Colonic mucosa (tissue), 4 donors: ENCODE results near the gene NECAB2. TPM values are rescaled to one million over a fixed set of nuclear protein-coding genes. Genes with fewer than 3 reads are reported as not detected.

Source experiments
- DNase-seq: peaks from one replicate; pipeline ENCODE4 v3.0.0-alpha.2; 2020
- H3K27ac ChIP-seq: fragments of 200-600 bp; one replicate; pipeline ENCODE4 v1.8.0; 2021
- H3K27me3 ChIP-seq: fragments of 200-600 bp; one replicate; pipeline ENCODE4 v1.8.0; 2021
- H3K36me3 ChIP-seq: fragments of 200-600 bp; one replicate; pipeline ENCODE4 v1.8.0; 2021
- H3K4me1 ChIP-seq: fragments of 200-600 bp; one replicate; pipeline ENCODE4 v1.8.0; 2021; ENCODE audit warnings: mild to moderate bottlenecking
- H3K4me3 ChIP-seq: fragments of 200-600 bp; one replicate; pipeline ENCODE4 v1.8.0; 2021
- H3K9ac ChIP-seq, 2 donors: one replicate each; pipeline ENCODE4 v1.7.0; 2013; ENCODE audit warnings: control low read depth in 2 of 2, low read depth in 2 of 2, low read length in 2 of 2
- H3K9me3 ChIP-seq: fragments of 200-600 bp; one replicate; pipeline ENCODE4 v1.8.0; 2021
- CTCF ChIP-seq: fragments of 200-600 bp; IDR thresholded peaks from one replicate; pipeline ENCODE4 v1.8.0; 2022; ENCODE audit warnings: antibody characterized with exemption, mild to moderate bottlenecking
- intact Hi-C: fragments of 100-400 bp; cut with DNase I; formaldehyde crosslinking; loops from one replicate; pipeline ENCODE4 v1.14.1; 2022
- total RNA-seq, 2 donors: library from RNA; stranded (reverse); fragmentation: NEBNext Ultra II Directional in 1 of 2; extraction: Animal tissue kit (Norgen Biotek cat#: 25700) in 1 of 2; gene quantifications; one replicate each; pipeline ENCODE4 v1.2.1, GENCODE V29; 2021
- donor health status: healthy.
- donor health status: DM: no; HTN: no; CAD: no.
- donor health status: DM: no; HTN: no; CAD: no.

NECAB2 gene
- total RNA-seq, 2 donors from 2014 or later = 0.25 to 0.42 TPM

DNA sequence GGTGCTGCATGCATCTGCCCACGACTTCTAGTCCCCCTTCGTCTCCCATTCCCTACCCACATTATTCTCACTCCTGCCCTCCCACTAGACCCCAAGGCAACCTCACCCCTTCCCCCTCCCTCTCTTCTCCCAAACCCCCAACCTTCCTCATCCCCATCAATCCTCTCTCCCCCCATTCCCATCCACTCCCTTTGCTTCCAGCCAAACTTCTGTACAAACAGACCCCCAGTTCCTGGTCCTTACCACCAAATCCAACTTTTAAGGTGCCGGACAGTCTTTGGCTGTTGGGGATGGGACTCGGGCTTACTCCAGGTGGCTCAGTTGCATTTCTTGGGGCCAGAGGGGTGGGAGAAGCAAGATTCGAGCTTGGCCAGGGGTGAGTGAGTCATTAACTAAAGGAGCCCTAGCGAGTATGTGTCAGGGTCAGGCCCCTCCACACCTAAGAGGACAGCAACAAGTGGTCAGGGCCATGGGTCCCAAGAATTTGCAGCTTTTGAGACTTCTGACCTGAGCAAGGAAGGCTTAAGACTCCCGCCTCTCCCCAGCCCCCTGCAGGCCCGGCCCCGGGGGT is 74.3 kb downstream of the NECAB2 start, which contains the start of gene SLC38A8:
Gene SLC38A8, minus strand, starts transcription at position 488 of the 571 bp plus-strand sequence. CDS start 638 bp downstream, outside the sequence.
- no peak for TF ChIP-seq CTCF
- peaks cover 16% of the 10 kb centered on the region for H3K27me3 ChIP-seq
- no peak within 1 kb of the TSS for H3K4me3 ChIP-seq
- no peaks in the 10 kb centered on the region for H3K36me3 ChIP-seq
- H3K9ac ChIP-seq = no peak within 1 kb of the TSS
- no peaks in the 10 kb centered on the region for H3K4me1 ChIP-seq
- H3K9me3 ChIP-seq = no peaks in the 10 kb centered on the region
- no peak for DNase-seq
- intact Hi-C loops = no loop called here
- H3K27ac ChIP-seq = no peak within 1 kb of the TSS

GRCh38 chr16:84042879-84043485 is 74.9 kb downstream of the NECAB2 start:
- Histone ChIP-seq H3K4me3 (no peak overlapping the region), H3K27ac (no peak overlapping the region), H3K9me3 (no peaks in the 10 kb centered on the region), H3K4me1 (no peaks in the 10 kb centered on the region), H3K9ac (no peak overlapping the region), H3K36me3 (no peaks in the 10 kb centered on the region), H3K27me3 (peaks cover 16% of the 10 kb centered on the region)
- TF ChIP-seq CTCF = no peak
- no peak for DNase-seq
- intact Hi-C loops = no loop called here

DNA sequence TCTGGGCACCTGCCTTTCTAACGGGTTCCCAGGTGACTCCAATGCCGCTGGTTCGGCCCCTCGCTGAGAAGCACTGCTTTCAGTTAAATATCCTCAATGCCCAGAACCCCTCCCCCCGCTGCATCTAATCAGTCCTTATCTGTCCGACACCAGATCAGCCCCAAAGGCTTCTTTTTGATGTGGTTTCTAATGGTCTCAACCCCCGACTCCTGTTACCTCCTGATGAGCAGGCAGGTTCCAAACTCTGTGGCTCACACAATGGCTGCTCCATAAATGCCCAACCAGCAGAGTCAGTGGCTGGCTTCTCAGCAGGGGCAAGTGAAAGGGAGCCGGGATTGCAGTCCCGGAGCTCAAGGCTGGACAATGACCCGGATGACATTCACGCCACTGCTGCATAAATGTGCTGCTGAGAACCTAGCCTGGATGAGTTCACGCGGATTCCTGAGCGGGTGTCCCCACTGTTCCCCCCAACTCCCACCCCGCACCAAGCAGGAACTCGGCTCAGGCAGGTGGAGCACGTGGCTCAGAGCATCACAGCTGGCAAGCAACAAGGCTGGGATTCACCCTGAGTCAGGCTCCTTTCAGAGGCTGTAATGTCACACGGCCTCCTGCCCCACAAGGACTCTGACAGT is 75.6 kb downstream of the NECAB2 start:
- intact Hi-C loops = no loop called here

DNA sequence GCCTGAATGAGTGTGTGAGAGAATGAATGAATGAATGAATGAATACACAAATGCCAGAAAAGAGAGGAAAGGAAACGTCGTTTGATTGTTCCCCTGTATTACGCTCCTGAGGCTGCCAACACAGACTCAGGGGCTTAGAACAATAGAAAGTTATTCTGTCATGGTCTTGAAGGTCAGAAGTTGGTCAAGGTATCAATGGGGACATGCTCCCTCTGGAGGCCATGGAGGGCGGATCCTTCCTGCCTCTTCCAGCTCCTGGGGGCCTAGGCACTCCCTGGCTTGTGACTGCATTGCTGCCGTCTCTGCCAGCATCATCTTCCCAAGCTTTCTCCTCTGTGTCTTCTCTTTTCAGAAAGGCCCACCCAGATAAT is 76.1 kb downstream of the NECAB2 start:
- H3K27me3 ChIP-seq = peaks cover 16% of the 10 kb centered on the region

More for the DNA sequence above, 75.6 kb downstream of the NECAB2 start:
- Histone ChIP-seq H3K4me1 (no peaks in the 10 kb centered on the region), H3K36me3 (no peaks in the 10 kb centered on the region), H3K4me3 (no peak overlapping the region), H3K9ac (no peak overlapping the region), H3K27ac (no peak overlapping the region), H3K27me3 (peaks cover 16% of the 10 kb centered on the region), H3K9me3 (no peaks in the 10 kb centered on the region)
- no peak for TF ChIP-seq CTCF
- no peak for DNase-seq

More for the DNA sequence above, 76.1 kb downstream of the NECAB2 start:
- intact Hi-C loops = no loop called here
- no peaks in the 10 kb centered on the region for H3K36me3 ChIP-seq
- H3K27ac ChIP-seq = no peak overlapping the region
- H3K4me3 ChIP-seq = no peak overlapping the region
- H3K4me1 ChIP-seq = no peaks in the 10 kb centered on the region
- DNase-seq = no peak
- no peak for TF ChIP-seq CTCF
- no peak overlapping the region for H3K9ac ChIP-seq
- H3K9me3 ChIP-seq = no peaks in the 10 kb centered on the region
